ENCODE results near the gene FAIM. TPM values are rescaled to one million over a fixed set of nuclear protein-coding genes. Genes with fewer than 3 reads are reported as not detected.

The FAIM gene
- polyA plus RNA-seq, 3 donors: 0.96 to 3.7 (median 3.6) TPM

- Histone ChIP-seq H3K9ac (ENCODE audit: insufficient read depth, low read length, poor library complexity, severe bottlenecking) (no peak overlapping the region), H3K4me3 (replicated peaks in 1 of 3; ENCODE audit: low read depth in 2 of 3, low read length in 3 of 3) (no peak overlapping the region), H3K4me2 (replicated peaks; ENCODE audit: extremely low read depth, low read length, poor library complexity, severe bottlenecking) (no peak overlapping the region), H2AFZ (ENCODE audit: insufficient read depth, low read depth, low read length, poor library complexity, severe bottlenecking) (no peak overlapping the region), H3K79me2 (ENCODE audit: insufficient read depth, low read length) (no peaks in the 10 kb centered on the region), H4K20me1 (ENCODE audit: insufficient read depth, low read length) (no peaks in the 10 kb centered on the region), H3K4me1 (ENCODE audit: control insufficient read depth in 1 of 2, insufficient read depth in 2 of 2, low read length in 2 of 2) (no peaks in the 10 kb centered on the region), H3K27me3 (ENCODE audit: control insufficient read depth in 2 of 2, insufficient read depth in 2 of 2, low read length in 2 of 2) (no peaks in the 10 kb centered on the region), H3K9me3 (replicated peaks in 1 of 2; ENCODE audit: control insufficient read depth in 1 of 2, insufficient read depth in 1 of 2, low read length in 2 of 2) (no peaks in the 10 kb centered on the region), H3K27ac (ENCODE audit: low read depth in 1 of 2, low read length in 2 of 2) (no peak overlapping the region), H3K36me3 (replicated peaks in 1 of 2; ENCODE audit: control insufficient read depth in 1 of 2, insufficient read depth in 2 of 2, low read length in 2 of 2) (no peaks in the 10 kb centered on the region)
- no peak for DNase-seq
- peaks cover 0 to 3% (median 1%) of the 10 kb centered on the region in 3 donors for H3K27me3 Mint-ChIP-seq (ENCODE audit: low read depth in 3 of 3)
- peaks cover 0 to 3% (median 0%) of the 10 kb centered on the region in 7 donors for H3K9me3 Mint-ChIP-seq
- intact Hi-C loops (cut with micrococcal nuclease): no loop called here
- no CpG with 5 or more reads among the region's 1 CpG for WGBS (ENCODE audit: insufficient coverage)
- no peak overlapping the region for H3K4me3 Mint-ChIP-seq
- H3K36me3 Mint-ChIP-seq: peaks cover 0 to 4% of the 10 kb centered on the region in 2 donors
- no peaks in the 10 kb centered on the region for H3K4me1 Mint-ChIP-seq
- no peak overlapping the region for H3K27ac Mint-ChIP-seq
- no peak for TF ChIP-seq CTCF (IDR thresholded peaks at IDR 0.05)
Observed at GRCh38 chr3:138615462-138615861, 6.9 kb downstream of the FAIM start.

- intact Hi-C loops (cut with micrococcal nuclease): no loop called here
- WGBS (ENCODE audit: insufficient coverage): no CpG with 5 or more reads among the region's 4 CpGs
- Histone ChIP-seq H2AFZ (ENCODE audit: insufficient read depth, low read depth, low read length, poor library complexity, severe bottlenecking) (no peak overlapping the region), H3K36me3 (replicated peaks in 1 of 2; ENCODE audit: control insufficient read depth in 1 of 2, insufficient read depth in 2 of 2, low read length in 2 of 2) (no peaks in the 10 kb centered on the region), H4K20me1 (ENCODE audit: insufficient read depth, low read length) (no peaks in the 10 kb centered on the region), H3K4me2 (replicated peaks; ENCODE audit: extremely low read depth, low read length, poor library complexity, severe bottlenecking) (no peak overlapping the region), H3K9me3 (replicated peaks in 1 of 2; ENCODE audit: control insufficient read depth in 1 of 2, insufficient read depth in 1 of 2, low read length in 2 of 2) (no peaks in the 10 kb centered on the region), H3K27me3 (ENCODE audit: control insufficient read depth in 2 of 2, insufficient read depth in 2 of 2, low read length in 2 of 2) (no peaks in the 10 kb centered on the region), H3K4me3 (replicated peaks in 1 of 3; ENCODE audit: low read depth in 2 of 3, low read length in 3 of 3) (no peak overlapping the region), H3K27ac (ENCODE audit: low read depth in 1 of 2, low read length in 2 of 2) (no peak overlapping the region), H3K79me2 (ENCODE audit: insufficient read depth, low read length) (no peaks in the 10 kb centered on the region), H3K4me1 (ENCODE audit: control insufficient read depth in 1 of 2, insufficient read depth in 2 of 2, low read length in 2 of 2) (no peaks in the 10 kb centered on the region), H3K9ac (ENCODE audit: insufficient read depth, low read length, poor library complexity, severe bottlenecking) (no peak overlapping the region)
- no peak for DNase-seq
- no peaks in the 10 kb centered on the region for H3K4me1 Mint-ChIP-seq
- peaks cover 0 to 2% (median 0%) of the 10 kb centered on the region in 7 donors for H3K9me3 Mint-ChIP-seq
- no peak for TF ChIP-seq CTCF (IDR thresholded peaks at IDR 0.05)
- no peaks in the 10 kb centered on the region for H3K36me3 Mint-ChIP-seq
- no peak overlapping the region for H3K4me3 Mint-ChIP-seq
- peaks cover 0 to 1% (median 0%) of the 10 kb centered on the region in 3 donors for H3K27me3 Mint-ChIP-seq (ENCODE audit: low read depth in 3 of 3)
- no peak overlapping the region for H3K27ac Mint-ChIP-seq
Observed at GRCh38 chr3:138620431-138620830, 11.9 kb downstream of the FAIM start.
